HepG2 (cell line): ENCODE data around the gene P4HTM. TPM values are rescaled to one million over a fixed set of nuclear protein-coding genes. Genes with fewer than 3 reads are reported as not detected.

ENCODE experiments used
- ARNT ChIP-seq: fragments of 450-650 bp; IDR thresholded peaks from 2 replicates; pipeline ENCODE4 v1.6.1; 2017
- ETV5 ChIP-seq: IDR thresholded peaks from 2 replicates; pipeline ENCODE4 v1.6.1; 2018; ENCODE audit warnings: missing biosample characterization, missing genetic modification reagents, inconsistent platforms, borderline replicate concordance
- GATAD1 ChIP-seq: IDR thresholded peaks from 2 replicates; pipeline ENCODE4 v1.6.1; 2016; ENCODE audit warnings: missing genetic modification reagents, missing compliant biosample characterization
- MED13 ChIP-seq: sonication (generic); formaldehyde crosslinking; IDR thresholded peaks from 2 replicates; pipeline ENCODE4 v1.5.0; 2020; ENCODE audit warnings: missing genetic modification reagents
- PHF21A ChIP-seq: sonication (generic); formaldehyde crosslinking; IDR thresholded peaks from 2 replicates; pipeline ENCODE4 v1.5.0; 2020; ENCODE audit warnings: mild to moderate bottlenecking, missing genetic modification reagents
- RAD21 ChIP-seq: fragments of 450-650 bp; formaldehyde crosslinking; IDR thresholded peaks from 2 replicates; pipeline ENCODE4 v1.5.0; 2020; ENCODE audit warnings: mild to moderate bottlenecking
- RFXAP ChIP-seq: sonication (generic); formaldehyde crosslinking; IDR thresholded peaks from 2 replicates; pipeline ENCODE4 v1.4.0; 2020; ENCODE audit warnings: missing genetic modification reagents, borderline replicate concordance
- SRY ChIP-seq: sonication (generic); formaldehyde crosslinking; IDR thresholded peaks from 2 replicates; pipeline ENCODE4 v1.8.0; 2022; ENCODE audit warnings: mild to moderate bottlenecking, missing genetic modification reagents
- TEF ChIP-seq: sonication (generic); formaldehyde crosslinking; IDR thresholded peaks from 2 replicates; pipeline ENCODE4 v1.5.0; 2020; ENCODE audit warnings: missing genetic modification reagents
- ZBTB20 ChIP-seq: sonication (generic); formaldehyde crosslinking; IDR thresholded peaks from 2 replicates; pipeline ENCODE4 v1.8.1; 2023; ENCODE audit warnings: missing genetic modification reagents, low read depth, mild to moderate bottlenecking, borderline replicate concordance
- ZNF3 ChIP-seq: IDR thresholded peaks from 2 replicates; pipeline ENCODE4 v1.7.0; 2017; ENCODE audit warnings: inconsistent platforms
- ZNF530 ChIP-seq: sonication (generic); formaldehyde crosslinking; IDR thresholded peaks from 2 replicates; pipeline ENCODE4 v1.5.0; 2020; ENCODE audit warnings: low read depth, mild to moderate bottlenecking, missing genetic modification reagents
- ZNF713 ChIP-seq: sonication (generic); formaldehyde crosslinking; IDR thresholded peaks from 2 replicates; pipeline ENCODE4 v1.4.0; 2020; ENCODE audit warnings: mild to moderate bottlenecking, missing genetic modification reagents
- polyA plus RNA-seq, 8 experiments: library from polyadenylated mRNA; depleted of rRNA in 3 of 8; stranded (reverse) in 7 of 8; unstranded in 1 of 8; fragments of >200 nt; fragmentation: Illumina TruSeq in 4 of 8; extraction: Trizol in 4 of 8; gene quantifications; 2 replicates each; pipeline versions ENCODE4 v1.2.1 to v1.2.3, GENCODE V29; 2011 to 2016; ENCODE audit warnings: low read depth in 4 of 8, missing spikeins in 1 of 8, mixed read lengths in 1 of 8; ENCODE audit not compliant: insufficient read depth in 1 of 8
- total RNA-seq, 5 experiments: library from RNA; depleted of rRNA; stranded (reverse); fragments of >200 nt; fragmentation: Illumina TruSeq; extraction: Trizol; gene quantifications; 2 replicates each; pipeline ENCODE4 v1.2.3, GENCODE V29; 2016; ENCODE audit warnings: low read depth in 1 of 5
- TF ChIP-seq, protein P1 (sequence below): sonication (generic); formaldehyde crosslinking; IDR thresholded peaks from 2 replicates; pipeline ENCODE4 v1.9.0; 2021; ENCODE audit warnings: missing genetic modification reagents, mild to moderate bottlenecking, borderline replicate concordance
- TF ChIP-seq, protein P2 (sequence below): sonication (generic); formaldehyde crosslinking; IDR thresholded peaks from 2 replicates; pipeline ENCODE4 v1.4.0; 2020; ENCODE audit warnings: missing genetic modification reagents, borderline replicate concordance
- TF ChIP-seq, protein P3 (sequence below): sonication (generic); formaldehyde crosslinking; IDR thresholded peaks from 2 replicates; pipeline ENCODE4 v1.4.0; 2020; ENCODE audit warnings: missing genetic modification reagents

The P4HTM gene
- total and polyA plus RNA-seq, 2 of the 13 experiments (the other 11 are each of a cell fraction or from before 2014, with no cell fraction given): 0.01 TPM; not detected in 1

GRCh38 chr3:49028673-49029562 lies 38.9 kb downstream of the P4HTM start, which contains the start of gene IMPDH2 (continued):
- no peak; the same call in 1 of the 2 replicates for TF ChIP-seq PHF21A
- TF ChIP-seq ETV5 (CRISPR knock-in tag): peak; percentile 72
- TF ChIP-seq RFXAP (CRISPR knock-in tag): peak; percentile 93
- TF ChIP-seq, protein P1, sequence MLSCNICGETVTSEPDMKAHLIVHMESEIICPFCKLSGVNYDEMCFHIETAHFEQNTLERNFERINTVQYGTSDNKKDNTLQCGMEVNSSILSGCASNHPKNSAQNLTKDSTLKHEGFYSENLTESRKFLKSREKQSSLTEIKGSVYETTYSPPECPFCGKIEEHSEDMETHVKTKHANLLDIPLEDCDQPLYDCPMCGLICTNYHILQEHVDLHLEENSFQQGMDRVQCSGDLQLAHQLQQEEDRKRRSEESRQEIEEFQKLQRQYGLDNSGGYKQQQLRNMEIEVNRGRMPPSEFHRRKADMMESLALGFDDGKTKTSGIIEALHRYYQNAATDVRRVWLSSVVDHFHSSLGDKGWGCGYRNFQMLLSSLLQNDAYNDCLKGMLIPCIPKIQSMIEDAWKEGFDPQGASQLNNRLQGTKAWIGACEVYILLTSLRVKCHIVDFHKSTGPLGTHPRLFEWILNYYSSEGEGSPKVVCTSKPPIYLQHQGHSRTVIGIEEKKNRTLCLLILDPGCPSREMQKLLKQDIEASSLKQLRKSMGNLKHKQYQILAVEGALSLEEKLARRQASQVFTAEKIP (CRISPR knock-in tag): no peak
- peak; percentile 42; the same call in 1 of the 2 replicates for TF ChIP-seq MED13 (CRISPR knock-in tag)
- TF ChIP-seq GATAD1: peak; percentile 90
- TF ChIP-seq, protein P2, sequence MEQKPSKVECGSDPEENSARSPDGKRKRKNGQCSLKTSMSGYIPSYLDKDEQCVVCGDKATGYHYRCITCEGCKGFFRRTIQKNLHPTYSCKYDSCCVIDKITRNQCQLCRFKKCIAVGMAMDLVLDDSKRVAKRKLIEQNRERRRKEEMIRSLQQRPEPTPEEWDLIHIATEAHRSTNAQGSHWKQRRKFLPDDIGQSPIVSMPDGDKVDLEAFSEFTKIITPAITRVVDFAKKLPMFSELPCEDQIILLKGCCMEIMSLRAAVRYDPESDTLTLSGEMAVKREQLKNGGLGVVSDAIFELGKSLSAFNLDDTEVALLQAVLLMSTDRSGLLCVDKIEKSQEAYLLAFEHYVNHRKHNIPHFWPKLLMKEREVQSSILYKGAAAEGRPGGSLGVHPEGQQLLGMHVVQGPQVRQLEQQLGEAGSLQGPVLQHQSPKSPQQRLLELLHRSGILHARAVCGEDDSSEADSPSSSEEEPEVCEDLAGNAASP (CRISPR knock-in tag): 0 out of 2 replicates have a peak, but pooled peaks have one; percentile 43
- TF ChIP-seq TEF (CRISPR knock-in tag): no peak; the same call in 1 of the 2 replicates
- TF ChIP-seq ARNT: no peak
- TF ChIP-seq ZNF3: no peak; the same call in 1 of the 2 replicates
- TF ChIP-seq ZNF530 (CRISPR knock-in tag): no peak
- TF ChIP-seq ZNF713 (CRISPR knock-in tag): no peak
- no peak; the same call in 1 of the 2 replicates for TF ChIP-seq SRY (CRISPR knock-in tag)
- TF ChIP-seq, protein P3, sequence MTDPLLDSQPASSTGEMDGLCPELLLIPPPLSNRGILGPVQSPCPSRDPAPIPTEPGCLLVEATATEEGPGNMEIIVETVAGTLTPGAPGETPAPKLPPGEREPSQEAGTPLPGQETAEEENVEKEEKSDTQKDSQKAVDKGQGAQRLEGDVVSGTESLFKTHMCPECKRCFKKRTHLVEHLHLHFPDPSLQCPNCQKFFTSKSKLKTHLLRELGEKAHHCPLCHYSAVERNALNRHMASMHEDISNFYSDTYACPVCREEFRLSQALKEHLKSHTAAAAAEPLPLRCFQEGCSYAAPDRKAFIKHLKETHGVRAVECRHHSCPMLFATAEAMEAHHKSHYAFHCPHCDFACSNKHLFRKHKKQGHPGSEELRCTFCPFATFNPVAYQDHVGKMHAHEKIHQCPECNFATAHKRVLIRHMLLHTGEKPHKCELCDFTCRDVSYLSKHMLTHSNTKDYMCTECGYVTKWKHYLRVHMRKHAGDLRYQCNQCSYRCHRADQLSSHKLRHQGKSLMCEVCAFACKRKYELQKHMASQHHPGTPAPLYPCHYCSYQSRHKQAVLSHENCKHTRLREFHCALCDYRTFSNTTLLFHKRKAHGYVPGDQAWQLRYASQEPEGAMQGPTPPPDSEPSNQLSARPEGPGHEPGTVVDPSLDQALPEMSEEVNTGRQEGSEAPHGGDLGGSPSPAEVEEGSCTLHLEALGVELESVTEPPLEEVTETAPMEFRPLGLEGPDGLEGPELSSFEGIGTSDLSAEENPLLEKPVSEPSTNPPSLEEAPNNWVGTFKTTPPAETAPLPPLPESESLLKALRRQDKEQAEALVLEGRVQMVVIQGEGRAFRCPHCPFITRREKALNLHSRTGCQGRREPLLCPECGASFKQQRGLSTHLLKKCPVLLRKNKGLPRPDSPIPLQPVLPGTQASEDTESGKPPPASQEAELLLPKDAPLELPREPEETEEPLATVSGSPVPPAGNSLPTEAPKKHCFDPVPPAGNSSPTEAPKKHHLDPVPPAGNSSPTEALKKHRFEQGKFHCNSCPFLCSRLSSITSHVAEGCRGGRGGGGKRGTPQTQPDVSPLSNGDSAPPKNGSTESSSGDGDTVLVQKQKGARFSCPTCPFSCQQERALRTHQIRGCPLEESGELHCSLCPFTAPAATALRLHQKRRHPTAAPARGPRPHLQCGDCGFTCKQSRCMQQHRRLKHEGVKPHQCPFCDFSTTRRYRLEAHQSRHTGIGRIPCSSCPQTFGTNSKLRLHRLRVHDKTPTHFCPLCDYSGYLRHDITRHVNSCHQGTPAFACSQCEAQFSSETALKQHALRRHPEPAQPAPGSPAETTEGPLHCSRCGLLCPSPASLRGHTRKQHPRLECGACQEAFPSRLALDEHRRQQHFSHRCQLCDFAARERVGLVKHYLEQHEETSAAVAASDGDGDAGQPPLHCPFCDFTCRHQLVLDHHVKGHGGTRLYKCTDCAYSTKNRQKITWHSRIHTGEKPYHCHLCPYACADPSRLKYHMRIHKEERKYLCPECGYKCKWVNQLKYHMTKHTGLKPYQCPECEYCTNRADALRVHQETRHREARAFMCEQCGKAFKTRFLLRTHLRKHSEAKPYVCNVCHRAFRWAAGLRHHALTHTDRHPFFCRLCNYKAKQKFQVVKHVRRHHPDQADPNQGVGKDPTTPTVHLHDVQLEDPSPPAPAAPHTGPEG: peak; percentile 64; the same call in 1 of the 2 replicates
- 0 out of 2 replicates have a peak, but pooled peaks have one; percentile 74 for TF ChIP-seq ZBTB20 (CRISPR knock-in tag)
- peak; percentile 72 for TF ChIP-seq RAD21 (CRISPR knock-in tag)
